Superior temporal gyrus (tissue), 1 donor: ENCODE data around the gene S100A13.
"Not testable (repeated sequence)": the region's sequence is repeated elsewhere in the genome, so short reads cannot be mapped to it uniquely, and the experiment has no call there.

ENCODE experiments used
- DNase-seq: peaks from one replicate; pipeline ENCODE4 v3.0.0-alpha.2; 2016; ENCODE audit errors: extremely low spot score

Gene S100A13

DNA sequence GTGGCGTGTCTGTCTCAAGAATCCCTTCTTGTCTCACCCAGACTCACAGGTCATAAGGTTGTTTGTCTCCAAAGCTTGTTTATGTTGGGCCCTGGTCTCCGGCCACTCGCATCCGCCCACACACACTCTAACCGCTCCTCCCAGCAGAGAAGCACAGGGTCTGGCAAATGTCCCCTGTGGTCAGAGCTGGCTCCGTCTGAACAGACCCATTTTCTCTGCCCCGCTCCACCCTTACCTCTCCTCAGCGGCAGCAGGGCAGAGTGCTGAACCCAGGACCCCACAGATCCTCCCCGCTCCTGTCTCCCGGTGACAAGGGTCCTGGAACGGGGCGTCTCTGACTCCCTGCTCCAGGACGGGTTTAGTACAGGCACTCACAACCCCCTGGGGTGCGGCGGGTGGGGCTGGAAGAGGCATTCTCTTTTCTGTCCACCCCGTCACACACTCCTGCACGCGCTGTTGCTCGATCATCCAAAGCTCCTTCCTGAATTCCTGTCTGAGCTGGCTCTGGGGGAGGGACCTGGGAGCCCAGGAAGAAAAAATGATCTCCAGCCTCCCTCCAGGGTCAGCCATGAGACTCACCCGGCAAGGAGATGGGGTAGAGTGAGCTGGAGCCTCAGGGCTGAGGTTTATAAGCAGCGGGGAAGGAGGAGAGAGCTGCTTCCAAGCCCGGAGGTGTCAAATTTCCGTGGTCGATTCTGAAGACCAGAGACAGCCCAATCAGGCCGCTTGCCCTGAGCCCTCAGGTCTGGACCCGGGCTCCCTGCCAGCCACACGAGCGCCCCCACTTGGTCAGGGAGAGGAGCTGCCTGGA is at the start of gene S100A13:
TSS of gene S100A13 (minus strand) at position 602 of the 811 bp plus-strand sequence. CDS start 1,033 bp downstream, outside the sequence.
- DNase-seq = peak; percentile 57

GRCh38 chr1:153673511-153673910 is 46.2 kb upstream of the S100A13 start:
- DNase-seq = no peak

DNA sequence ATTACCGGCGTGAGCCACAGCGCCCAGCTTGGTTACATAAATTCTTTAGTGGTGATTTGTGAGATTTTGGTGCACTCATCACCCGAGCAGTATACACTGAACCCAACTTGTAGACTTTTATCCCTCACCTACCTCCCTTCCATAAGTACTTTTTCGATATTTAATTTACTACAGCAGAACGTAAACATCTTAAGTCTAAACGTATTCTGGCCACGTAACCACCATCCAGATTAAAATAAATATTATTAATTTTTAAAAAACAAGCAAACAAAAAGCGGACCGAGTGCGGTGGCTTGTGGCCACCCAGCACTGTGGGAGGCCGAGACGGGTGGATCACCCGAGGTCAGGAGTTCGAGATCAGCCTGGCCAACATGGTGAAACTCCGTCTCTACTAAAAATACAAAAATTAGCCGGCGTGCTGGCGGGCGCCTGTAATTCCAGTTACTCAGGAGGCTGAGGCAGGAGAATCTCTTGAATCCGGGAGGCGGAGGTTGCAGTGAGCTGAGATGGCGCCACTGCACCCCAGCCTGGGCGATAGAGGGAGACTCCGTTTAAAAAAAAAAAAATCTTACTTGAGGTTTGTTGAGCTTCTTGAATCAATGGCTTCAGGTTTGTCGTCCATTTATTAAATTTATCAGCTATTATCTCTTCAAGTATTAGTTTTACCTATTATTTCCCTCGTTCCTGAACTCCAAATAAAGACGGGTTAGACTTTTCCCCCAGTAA is 44.5 kb upstream of the S100A13 start:
- DNase-seq = not testable (repeated sequence)

DNA sequence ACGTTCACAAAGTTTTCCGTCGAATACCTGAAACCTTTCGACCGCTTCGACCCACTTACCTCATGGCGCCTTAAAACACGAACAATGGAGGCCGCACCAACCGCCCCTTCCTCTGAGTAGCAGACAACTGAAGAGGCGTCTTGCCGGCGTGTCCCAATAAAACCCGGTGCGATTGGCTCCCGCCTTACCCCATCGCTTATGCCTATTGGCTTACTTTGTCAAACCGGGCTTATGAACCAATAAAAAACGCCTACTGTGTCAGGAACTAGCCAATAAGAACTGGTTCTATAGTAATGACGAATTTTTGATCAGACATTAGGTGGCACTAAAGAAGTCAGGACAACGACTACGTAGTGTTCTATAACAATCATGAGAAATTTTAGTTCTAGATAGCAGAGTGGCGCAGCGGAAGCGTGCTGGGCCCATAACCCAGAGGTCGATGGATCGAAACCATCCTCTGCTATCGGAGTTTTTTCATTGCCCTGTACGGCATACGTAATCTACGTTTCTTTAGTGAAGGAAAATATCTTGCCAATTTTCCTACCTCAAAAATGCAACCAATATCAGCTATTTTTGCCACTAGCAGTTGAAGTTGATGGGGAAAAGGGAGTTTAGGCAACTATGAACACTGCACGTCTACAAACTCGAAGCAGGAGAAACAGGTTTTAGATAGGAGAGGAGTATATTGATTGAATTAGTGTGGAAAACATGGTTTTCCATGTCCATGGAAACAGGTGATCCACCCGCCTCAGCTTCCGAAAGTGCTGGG is 43.7 kb upstream of the S100A13 start, which contains the start of gene ILF2:
TSS of gene ILF2 (minus strand) at position 135 of the 769 bp plus-strand sequence. CDS start at position 64, 71 bp downstream.
- peak; percentile 100 for DNase-seq

- no peak for DNase-seq
Observed at GRCh38 chr1:153670257-153670858, 43.1 kb upstream of the S100A13 start.

- no peak for DNase-seq
Observed at GRCh38 chr1:153669606-153670005, 42.3 kb upstream of the S100A13 start.

- DNase-seq = not testable (repeated sequence)
Observed at GRCh38 chr1:153668672-153669071, 41.4 kb upstream of the S100A13 start.

GRCh38 chr1:153667439-153667838 is 40.1 kb upstream of the S100A13 start:
- DNase-seq = no peak

GRCh38 chr1:153663211-153663610 is 35.9 kb upstream of the S100A13 start:
- no peak for DNase-seq

- no peak for DNase-seq
Observed at GRCh38 chr1:153662269-153662668, 35.0 kb upstream of the S100A13 start.

DNA sequence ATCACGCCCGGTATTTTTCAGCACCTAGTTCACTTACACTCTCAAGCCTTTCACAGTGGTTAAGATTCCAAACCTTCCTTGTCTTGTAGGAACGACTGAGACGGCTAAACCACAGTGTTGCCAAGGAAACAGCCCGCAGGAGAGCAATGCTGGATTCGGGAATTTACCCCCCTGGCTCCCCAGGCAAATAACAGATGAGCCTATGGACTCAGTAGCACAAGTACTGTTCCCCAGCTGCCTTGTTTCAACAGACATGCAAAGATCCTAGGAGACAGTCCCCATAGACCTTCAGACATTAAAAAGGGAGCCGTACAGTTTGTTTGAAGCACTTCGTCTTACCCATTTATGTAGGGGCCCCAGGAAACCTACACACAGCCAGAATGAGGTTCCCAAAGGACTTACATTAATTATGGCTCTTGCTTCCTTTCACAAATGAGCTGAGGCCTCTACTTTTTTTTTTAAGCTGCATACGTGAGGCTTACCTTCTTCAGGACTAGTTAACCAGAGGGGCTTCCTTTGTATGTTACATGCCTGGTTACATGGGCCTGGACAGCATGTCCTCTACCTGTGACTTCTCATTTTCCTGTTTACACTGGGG is 33.9 kb upstream of the S100A13 start:
- DNase-seq = no peak

DNA sequence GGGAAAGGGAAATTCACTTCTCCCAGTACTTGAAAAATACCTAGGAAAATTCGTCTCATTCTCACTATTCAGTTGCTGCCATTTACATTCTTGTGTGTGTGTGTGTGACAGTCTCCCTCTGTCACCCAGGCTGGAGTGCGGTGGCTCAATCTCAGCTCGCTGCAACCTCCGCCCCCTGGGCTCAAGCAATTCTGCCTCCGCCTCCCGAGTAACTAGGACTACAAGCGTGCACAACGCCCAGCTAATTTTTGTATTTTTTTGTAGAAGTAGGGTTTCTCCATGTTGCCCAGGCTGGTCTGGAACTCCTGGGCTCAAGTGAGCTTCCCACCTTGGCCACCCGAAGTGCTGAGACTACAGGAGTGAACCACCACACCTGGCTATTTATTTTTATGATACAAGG is 32.4 kb upstream of the S100A13 start:
- no peak for DNase-seq

DNA sequence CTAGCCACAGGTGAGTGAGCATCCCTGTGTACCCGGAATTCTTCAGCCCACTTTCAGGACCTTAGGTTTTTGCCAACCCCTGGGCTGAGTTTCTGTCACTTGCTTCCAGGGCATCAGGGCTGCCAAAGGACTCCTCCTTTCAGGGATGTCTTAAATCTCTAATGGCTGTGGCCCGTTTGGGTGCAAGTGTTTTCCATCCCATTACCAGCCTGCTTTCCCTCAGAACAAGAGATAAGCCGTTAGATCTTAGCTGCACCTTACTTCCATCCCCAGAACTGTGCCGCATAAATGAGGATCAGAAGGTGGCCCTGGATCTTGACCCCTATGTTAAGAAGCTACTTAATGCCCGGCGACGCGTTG is 31.9 kb upstream of the S100A13 start:
- no peak for DNase-seq

DNA sequence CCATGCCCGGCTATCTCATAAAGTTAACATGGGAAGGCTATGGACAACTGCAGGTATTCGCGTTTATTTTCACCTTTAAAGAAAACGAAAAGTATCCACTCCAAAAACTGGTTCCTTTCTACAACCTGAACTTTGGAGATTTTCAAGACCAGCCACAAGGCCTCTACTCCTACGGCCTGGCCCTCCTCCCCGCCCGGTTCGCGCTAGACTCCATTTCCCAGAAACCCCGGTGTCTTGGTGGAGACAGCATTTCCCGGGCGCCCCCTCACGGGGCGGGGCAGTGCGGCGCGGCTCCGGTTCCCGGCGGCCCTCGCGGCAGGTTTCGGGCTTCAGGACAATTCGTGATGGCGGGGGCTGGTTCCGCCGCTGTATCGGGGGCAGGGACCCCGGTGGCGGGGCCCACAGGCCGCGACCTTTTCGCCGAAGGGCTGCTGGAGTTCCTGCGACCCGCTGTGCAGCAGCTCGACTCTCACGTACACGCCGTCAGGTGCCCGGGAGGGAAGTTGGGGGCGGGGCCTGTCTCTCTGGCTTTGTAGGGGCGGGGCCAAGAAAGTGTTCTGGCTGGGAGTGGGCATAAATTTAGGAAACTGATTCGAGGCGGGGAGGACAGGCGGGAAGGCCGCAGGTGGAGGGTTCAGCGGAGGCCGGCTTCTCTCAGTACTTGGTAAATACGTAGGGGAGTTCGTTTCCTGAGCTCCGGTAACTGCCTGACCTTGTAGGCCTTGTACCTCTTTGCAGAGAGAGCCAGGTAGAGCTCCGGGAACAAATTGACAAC is 31.3 kb upstream of the S100A13 start, which contains the start of gene SNAPIN:
TSS of gene SNAPIN (plus strand) at position 304 of the 775 bp plus-strand sequence. CDS start at position 345, 41 bp downstream.
- peak; percentile 91 for DNase-seq

GRCh38 chr1:153655333-153655732 is 28.0 kb upstream of the S100A13 start:
- no peak for DNase-seq

GRCh38 chr1:153652805-153653500 is 25.6 kb upstream of the S100A13 start:
- DNase-seq = no peak

GRCh38 chr1:153651771-153652170 is 24.5 kb upstream of the S100A13 start:
- DNase-seq = no peak

- DNase-seq = peak; percentile 87
Observed at GRCh38 chr1:153649863-153650235, 22.5 kb upstream of the S100A13 start.

DNA sequence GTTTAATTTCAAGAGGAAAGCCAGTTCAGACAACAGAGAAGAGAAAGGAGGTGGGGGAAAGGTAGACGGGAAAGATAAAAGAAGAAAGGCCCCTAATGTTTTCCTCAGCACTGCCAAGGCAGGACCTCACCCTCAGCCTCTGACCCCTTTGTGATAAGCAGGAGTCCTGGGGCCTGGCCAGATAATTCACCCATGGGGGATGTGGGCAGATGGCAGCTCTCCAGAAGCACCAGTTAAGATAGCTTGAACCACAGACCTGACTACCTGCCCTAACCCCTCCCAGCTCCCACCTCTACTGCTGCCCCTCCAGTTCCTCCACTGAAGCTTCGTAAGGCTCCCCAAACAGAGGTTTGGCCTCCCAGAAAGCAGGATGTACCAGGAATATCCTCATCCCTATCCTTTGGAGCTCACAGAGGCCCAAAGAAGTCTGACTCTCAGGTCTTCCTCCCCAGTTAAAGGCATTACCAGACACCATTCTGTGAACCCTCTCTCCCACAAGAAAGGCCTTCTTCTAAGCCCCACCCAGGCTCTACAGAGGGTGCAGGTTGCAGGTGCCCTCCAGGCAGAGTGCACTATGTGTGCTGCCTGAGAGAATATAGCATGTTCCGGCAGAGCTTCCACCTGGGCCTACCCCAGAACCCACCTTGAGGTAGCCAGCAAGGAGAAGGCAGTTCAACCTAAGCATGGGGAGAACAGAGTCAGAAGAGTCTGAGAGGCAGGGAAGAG is 22.0 kb upstream of the S100A13 start:
- no peak for DNase-seq
